Neural cell (in vitro differentiated cells): ENCODE measurements around the gene MKKS.

Experiments
- EP300 ChIP-seq: fragments of 450-650 bp; conservative IDR thresholded peaks from 2 replicates; pipeline ENCODE4 v1.6.1; 2014; ENCODE audit warnings: antibody characterized with exemption, mild to moderate bottlenecking, moderate library complexity; ENCODE audit not compliant: poor library complexity, severe bottlenecking
- EZH2 ChIP-seq: fragments of 200-600, 300-800 bp; shearing (Covaris generic), sonication (generic); IDR thresholded peaks from 2 replicates; pipeline ENCODE4 v1.6.1; 2014; ENCODE audit warnings: antibody characterized with exemption, low read length, borderline replicate concordance, mild to moderate bottlenecking; ENCODE audit not compliant: insufficient read depth, poor library complexity, severe bottlenecking
- MXI1 ChIP-seq: fragments of 450-650 bp; conservative IDR thresholded peaks from 2 replicates; pipeline ENCODE4 v1.6.1; 2014; ENCODE audit warnings: antibody characterized with exemption, mild to moderate bottlenecking; ENCODE audit not compliant: poor library complexity, severe bottlenecking
- POLR2AphosphoS5 ChIP-seq: IDR thresholded peaks from 2 replicates; pipeline ENCODE4 v1.6.1; 2012
- SMC3 ChIP-seq: fragments of 450-650 bp; conservative IDR thresholded peaks from 2 replicates; pipeline ENCODE4 v1.6.1; 2014; ENCODE audit warnings: antibody characterized with exemption, mild to moderate bottlenecking, moderate library complexity; ENCODE audit not compliant: poor library complexity
- TAF1 ChIP-seq: IDR thresholded peaks from 2 replicates; pipeline ENCODE4 v1.6.1; 2012; ENCODE audit warnings: low read depth
- TF ChIP-seq, protein P1 (sequence below): fragments of 450-650 bp; IDR thresholded peaks from 2 replicates; pipeline ENCODE4 v1.5.1; 2014; ENCODE audit warnings: antibody characterized with exemption, mild to moderate bottlenecking, moderate library complexity; ENCODE audit not compliant: poor library complexity, severe bottlenecking
- TF ChIP-seq, protein P2 (sequence below): IDR thresholded peaks from 2 replicates; pipeline ENCODE4 v1.6.1; 2012; ENCODE audit warnings: borderline replicate concordance

- no peak for TF ChIP-seq EP300
- TF ChIP-seq, protein P1, sequence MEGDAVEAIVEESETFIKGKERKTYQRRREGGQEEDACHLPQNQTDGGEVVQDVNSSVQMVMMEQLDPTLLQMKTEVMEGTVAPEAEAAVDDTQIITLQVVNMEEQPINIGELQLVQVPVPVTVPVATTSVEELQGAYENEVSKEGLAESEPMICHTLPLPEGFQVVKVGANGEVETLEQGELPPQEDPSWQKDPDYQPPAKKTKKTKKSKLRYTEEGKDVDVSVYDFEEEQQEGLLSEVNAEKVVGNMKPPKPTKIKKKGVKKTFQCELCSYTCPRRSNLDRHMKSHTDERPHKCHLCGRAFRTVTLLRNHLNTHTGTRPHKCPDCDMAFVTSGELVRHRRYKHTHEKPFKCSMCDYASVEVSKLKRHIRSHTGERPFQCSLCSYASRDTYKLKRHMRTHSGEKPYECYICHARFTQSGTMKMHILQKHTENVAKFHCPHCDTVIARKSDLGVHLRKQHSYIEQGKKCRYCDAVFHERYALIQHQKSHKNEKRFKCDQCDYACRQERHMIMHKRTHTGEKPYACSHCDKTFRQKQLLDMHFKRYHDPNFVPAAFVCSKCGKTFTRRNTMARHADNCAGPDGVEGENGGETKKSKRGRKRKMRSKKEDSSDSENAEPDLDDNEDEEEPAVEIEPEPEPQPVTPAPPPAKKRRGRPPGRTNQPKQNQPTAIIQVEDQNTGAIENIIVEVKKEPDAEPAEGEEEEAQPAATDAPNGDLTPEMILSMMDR: no peak
- TF ChIP-seq POLR2AphosphoS5: no peak
- no peak for TF ChIP-seq EZH2
- TF ChIP-seq, protein P2, sequence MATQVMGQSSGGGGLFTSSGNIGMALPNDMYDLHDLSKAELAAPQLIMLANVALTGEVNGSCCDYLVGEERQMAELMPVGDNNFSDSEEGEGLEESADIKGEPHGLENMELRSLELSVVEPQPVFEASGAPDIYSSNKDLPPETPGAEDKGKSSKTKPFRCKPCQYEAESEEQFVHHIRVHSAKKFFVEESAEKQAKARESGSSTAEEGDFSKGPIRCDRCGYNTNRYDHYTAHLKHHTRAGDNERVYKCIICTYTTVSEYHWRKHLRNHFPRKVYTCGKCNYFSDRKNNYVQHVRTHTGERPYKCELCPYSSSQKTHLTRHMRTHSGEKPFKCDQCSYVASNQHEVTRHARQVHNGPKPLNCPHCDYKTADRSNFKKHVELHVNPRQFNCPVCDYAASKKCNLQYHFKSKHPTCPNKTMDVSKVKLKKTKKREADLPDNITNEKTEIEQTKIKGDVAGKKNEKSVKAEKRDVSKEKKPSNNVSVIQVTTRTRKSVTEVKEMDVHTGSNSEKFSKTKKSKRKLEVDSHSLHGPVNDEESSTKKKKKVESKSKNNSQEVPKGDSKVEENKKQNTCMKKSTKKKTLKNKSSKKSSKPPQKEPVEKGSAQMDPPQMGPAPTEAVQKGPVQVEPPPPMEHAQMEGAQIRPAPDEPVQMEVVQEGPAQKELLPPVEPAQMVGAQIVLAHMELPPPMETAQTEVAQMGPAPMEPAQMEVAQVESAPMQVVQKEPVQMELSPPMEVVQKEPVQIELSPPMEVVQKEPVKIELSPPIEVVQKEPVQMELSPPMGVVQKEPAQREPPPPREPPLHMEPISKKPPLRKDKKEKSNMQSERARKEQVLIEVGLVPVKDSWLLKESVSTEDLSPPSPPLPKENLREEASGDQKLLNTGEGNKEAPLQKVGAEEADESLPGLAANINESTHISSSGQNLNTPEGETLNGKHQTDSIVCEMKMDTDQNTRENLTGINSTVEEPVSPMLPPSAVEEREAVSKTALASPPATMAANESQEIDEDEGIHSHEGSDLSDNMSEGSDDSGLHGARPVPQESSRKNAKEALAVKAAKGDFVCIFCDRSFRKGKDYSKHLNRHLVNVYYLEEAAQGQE: no peak
- no peak for TF ChIP-seq TAF1
- TF ChIP-seq MXI1: no peak
- TF ChIP-seq SMC3: no peak
Measured at GRCh38 chr20:10478930-10479329, 44.9 kb upstream of the MKKS start.
